H9 (cell line): Measurements from ENCODE around the gene PRPF6. TPM values are rescaled to one million over a fixed set of nuclear protein-coding genes. Genes with fewer than 3 reads are reported as not detected.

Experiments
- DNase-seq: peaks from one replicate; pipeline ENCODE4 v3.0.0-alpha.2; 2017
- H2AFZ ChIP-seq: one replicate; pipeline ENCODE4 v1.6.1; 2013; ENCODE audit warnings: mild to moderate bottlenecking, low read length, control low read depth, moderate library complexity
- H2AK5ac ChIP-seq: 2 replicates; pipeline ENCODE4 v1.6.1; 2013; ENCODE audit warnings: low read length, control low read depth, mixed read lengths; ENCODE audit not compliant: insufficient read length
- H2BK120ac ChIP-seq: one replicate; pipeline ENCODE4 v1.6.1; 2013; ENCODE audit warnings: low read depth, mild to moderate bottlenecking, low read length, control low read depth, inconsistent platforms; ENCODE audit not compliant: poor library complexity, severe bottlenecking
- H2BK12ac ChIP-seq: 2 replicates; pipeline ENCODE4 v1.6.1; 2013; ENCODE audit warnings: low read length, control low read depth, mixed read lengths, low read depth; ENCODE audit not compliant: insufficient read length
- H2BK15ac ChIP-seq: 2 replicates; pipeline ENCODE4 v1.6.1; 2013; ENCODE audit warnings: low read depth, low read length, control low read depth
- H2BK20ac ChIP-seq: one replicate; pipeline ENCODE4 v1.6.1; 2013; ENCODE audit warnings: low read depth, mild to moderate bottlenecking, low read length, control low read depth, inconsistent platforms; ENCODE audit not compliant: poor library complexity, severe bottlenecking
- H2BK5ac ChIP-seq: 2 replicates; pipeline ENCODE4 v1.6.1; 2013; ENCODE audit warnings: low read length, control low read depth, mixed read lengths; ENCODE audit not compliant: insufficient read length
- H3K14ac ChIP-seq: 2 replicates; pipeline ENCODE4 v1.6.1; 2013; ENCODE audit warnings: low read length, control low read depth; ENCODE audit not compliant: insufficient read depth
- H3K18ac ChIP-seq: 2 replicates; pipeline ENCODE4 v1.6.1; 2013; ENCODE audit warnings: low read depth, mild to moderate bottlenecking, mixed read lengths, low read length, control low read depth; ENCODE audit not compliant: insufficient read length
- H3K23ac ChIP-seq: 2 replicates; pipeline ENCODE4 v1.6.1; 2013; ENCODE audit warnings: low read length, control low read depth, mixed read lengths, low read depth; ENCODE audit not compliant: insufficient read length
- H3K23me2 ChIP-seq: 2 replicates; pipeline ENCODE4 v1.6.1; 2013; ENCODE audit warnings: low read depth, mild to moderate bottlenecking, mixed read lengths, low read length, control low read depth; ENCODE audit not compliant: insufficient read length, poor library complexity, severe bottlenecking
- H3K27ac ChIP-seq: 2 replicates; pipeline ENCODE4 v1.5.1; 2013; ENCODE audit warnings: low read length, control low read depth, mixed read lengths, low read depth; ENCODE audit not compliant: insufficient read length
- H3K27me3 ChIP-seq: 2 replicates; pipeline ENCODE4 v1.6.1; 2013; ENCODE audit warnings: low read length, control low read depth, inconsistent platforms; ENCODE audit not compliant: insufficient read depth
- H3K4ac ChIP-seq: 2 replicates; pipeline ENCODE4 v1.6.1; 2013; ENCODE audit warnings: low read depth, mild to moderate bottlenecking, control low read depth, inconsistent platforms, low read length, moderate library complexity
- H3K4me1 ChIP-seq: 2 replicates; pipeline ENCODE4 v1.6.1; 2013; ENCODE audit warnings: low read length, control low read depth, inconsistent platforms; ENCODE audit not compliant: insufficient read depth
- H3K4me2 ChIP-seq: 2 replicates; pipeline ENCODE4 v1.6.1; 2013; ENCODE audit warnings: low read length, control low read depth, mixed read lengths; ENCODE audit not compliant: insufficient read length, insufficient read depth
- H3K56ac ChIP-seq: 2 replicates; pipeline ENCODE4 v1.6.1; 2013; ENCODE audit warnings: low read depth, mild to moderate bottlenecking, mixed read lengths, low read length, control low read depth; ENCODE audit not compliant: insufficient read length
- H3K79me1 ChIP-seq: 2 replicates; pipeline ENCODE4 v1.6.1; 2013; ENCODE audit warnings: low read depth, mild to moderate bottlenecking, moderate library complexity, low read length, control low read depth, inconsistent platforms; ENCODE audit not compliant: insufficient read depth, poor library complexity, severe bottlenecking
- H3K79me2 ChIP-seq: 2 replicates; pipeline ENCODE4 v1.6.1; 2013; ENCODE audit warnings: low read length, control low read depth, inconsistent platforms; ENCODE audit not compliant: insufficient read depth
- H3K9ac ChIP-seq: 2 replicates; pipeline ENCODE4 v1.6.1; 2013; ENCODE audit warnings: low read length, control low read depth, mixed read lengths; ENCODE audit not compliant: insufficient read length; ENCODE audit errors: extremely low read depth
- H3K9me3 ChIP-seq: one replicate; pipeline ENCODE4 v1.6.1; 2013; ENCODE audit warnings: low read depth, low read length, inconsistent platforms; ENCODE audit not compliant: control insufficient read depth
- H3T11ph ChIP-seq: one replicate; pipeline ENCODE4 v1.6.1; 2013; ENCODE audit warnings: mild to moderate bottlenecking, low read length, control low read depth, inconsistent platforms
- H4K20me1 ChIP-seq: one replicate; pipeline ENCODE4 v1.6.1; 2013; ENCODE audit not compliant: control insufficient read depth, insufficient read length, insufficient read depth
- H4K5ac ChIP-seq: 2 replicates; pipeline ENCODE4 v1.6.1; 2013; ENCODE audit warnings: low read depth, mild to moderate bottlenecking, mixed read lengths, low read length, control low read depth; ENCODE audit not compliant: insufficient read length
- H4K8ac ChIP-seq: replicated peaks from 2 replicates; pipeline ENCODE4 v1.6.1; 2013; ENCODE audit warnings: low read length, control low read depth, mixed read lengths, low read depth; ENCODE audit not compliant: insufficient read length
- H4K91ac ChIP-seq: 2 replicates; pipeline ENCODE4 v1.6.1; 2013; ENCODE audit warnings: low read depth, mild to moderate bottlenecking, moderate library complexity, mixed read lengths, low read length, control low read depth; ENCODE audit not compliant: insufficient read length
- H3K27ac Mint-ChIP-seq, 3 experiments: 2 replicates in 2 of 3; 3 replicates in 1 of 3; pipeline ENCODE4 v1.8.0; 2020 to 2021; ENCODE audit warnings: mixed read lengths in 3 of 3, mild to moderate bottlenecking in 1 of 3, moderate library complexity in 1 of 3
- H3K27me3 Mint-ChIP-seq: 2 replicates; pipeline ENCODE4 v1.8.0; 2021; ENCODE audit warnings: low read depth, mild to moderate bottlenecking, moderate library complexity, mixed read lengths
- H3K36me3 Mint-ChIP-seq, 3 experiments: 2 replicates in 2 of 3; 3 replicates in 1 of 3; pipeline ENCODE4 v1.8.0; 2020 to 2021; ENCODE audit warnings: low read depth in 3 of 3, mixed read lengths in 3 of 3; ENCODE audit not compliant: insufficient read depth in 1 of 3
- H3K4me1 Mint-ChIP-seq, 2 experiments: 2 replicates each; pipeline ENCODE4 v1.8.0; 2020; ENCODE audit warnings: mixed read lengths in 2 of 2
- H3K4me3 Mint-ChIP-seq, 2 experiments: 2 replicates in 1 of 2; 3 replicates in 1 of 2; pipeline ENCODE4 v1.8.0; 2020 to 2021; ENCODE audit warnings: mild to moderate bottlenecking in 2 of 2, mixed read lengths in 2 of 2, moderate library complexity in 1 of 2
- H3K9me3 Mint-ChIP-seq, 2 experiments: 2 replicates in 1 of 2; 3 replicates in 1 of 2; pipeline ENCODE4 v1.8.0; 2020; ENCODE audit warnings: mild to moderate bottlenecking in 2 of 2, mixed read lengths in 2 of 2, moderate library complexity in 1 of 2
- CTCF ChIP-seq: fragments of 200-600 bp; sonication (generic); conservative IDR thresholded peaks from 3 replicates; pipeline ENCODE4 v1.8.0; 2021; ENCODE audit warnings: antibody characterized with exemption, mild to moderate bottlenecking
- WGBS: extraction: QIAGEN DNeasy Blood & Tissue Kit; methylation state at CpG from one replicate; pipeline ENCODE4 v1.1.7; 2013; ENCODE audit warnings: missing lambda C conversion rate, low lambda C conversion rate, mixed read lengths; ENCODE audit not compliant: insufficient read length; ENCODE audit errors: extremely low coverage; 5-methylcytosine and 5-hydroxymethylcytosine counted together
- total RNA-seq: library from RNA; stranded (reverse); gene quantifications from 2 replicates; pipeline ENCODE4 v1.2.1, GENCODE V29; 2021

The PRPF6 gene
- total RNA-seq, 1 experiment from 2014 or later = 87.9 TPM

GRCh38 chr20:64068386-64069208 lies 87.7 kb downstream of the PRPF6 start:
- peaks cover 1% of the 10 kb centered on the region for H3K27me3 Mint-ChIP-seq
- WGBS = no CpG with 5 or more reads among the region's 12 CpGs
- H4K5ac ChIP-seq = no peak overlapping the region
- H3K27ac ChIP-seq = no peak overlapping the region
- no peaks in the 10 kb centered on the region for H3K79me2 ChIP-seq
- H3K56ac ChIP-seq = no peak overlapping the region
- TF ChIP-seq CTCF = no peak
- H4K8ac ChIP-seq = no peak overlapping the region
- H2AK5ac ChIP-seq = no peak overlapping the region
- no peaks in the 10 kb centered on the region for H3K27me3 ChIP-seq
- H3K4me3 Mint-ChIP-seq = no peak overlapping the region
- no peak overlapping the region for H2BK15ac ChIP-seq
- H3K4ac ChIP-seq = no peak overlapping the region
- H3K9me3 ChIP-seq = no peaks in the 10 kb centered on the region
- H2BK12ac ChIP-seq = no peak overlapping the region
- peaks cover 2% of the 10 kb centered on the region for H3K23me2 ChIP-seq
- no peak overlapping the region for H3K23ac ChIP-seq
- no peaks in the 10 kb centered on the region for H3K9me3 Mint-ChIP-seq
- no peak for DNase-seq
- no peak overlapping the region for H2AFZ ChIP-seq
- no peaks in the 10 kb centered on the region for H3K79me1 ChIP-seq
- H3T11ph ChIP-seq = no peak overlapping the region
- H3K4me1 ChIP-seq = peaks cover 1% of the 10 kb centered on the region; the same call in 1 of the 2 replicates
- peaks cover 0 to 3% (median 0%) of the 10 kb centered on the region in 3 experiments; a peak in 4 of 7 replicates for H3K36me3 Mint-ChIP-seq
- no peak overlapping the region for H2BK120ac ChIP-seq
- no peak overlapping the region for H2BK5ac ChIP-seq
- no peak overlapping the region for H3K9ac ChIP-seq
- H3K14ac ChIP-seq = no peak overlapping the region
- H3K4me1 Mint-ChIP-seq = peaks cover 21 to 34% of the 10 kb centered on the region in 2 experiments
- no peak overlapping the region for H4K91ac ChIP-seq
- H2BK20ac ChIP-seq = no peak overlapping the region
- H3K18ac ChIP-seq = no peak overlapping the region
- H4K20me1 ChIP-seq = no peaks in the 10 kb centered on the region
- H3K27ac Mint-ChIP-seq = peak overlapping the region in 1 of 3 experiments; percentile 63; a peak in 1 of 7 replicates
- no peak overlapping the region for H3K4me2 ChIP-seq
